GM15510 (cell line): ENCODE results near the gene SLC30A10.

Experiments used
- POLR2A ChIP-seq: IDR thresholded peaks from 3 replicates; pipeline ENCODE4 v1.6.1; 2011; ENCODE audit warnings: borderline replicate concordance; ENCODE audit not compliant: insufficient read length; ENCODE audit errors: extremely low read depth

SLC30A10 gene

DNA sequence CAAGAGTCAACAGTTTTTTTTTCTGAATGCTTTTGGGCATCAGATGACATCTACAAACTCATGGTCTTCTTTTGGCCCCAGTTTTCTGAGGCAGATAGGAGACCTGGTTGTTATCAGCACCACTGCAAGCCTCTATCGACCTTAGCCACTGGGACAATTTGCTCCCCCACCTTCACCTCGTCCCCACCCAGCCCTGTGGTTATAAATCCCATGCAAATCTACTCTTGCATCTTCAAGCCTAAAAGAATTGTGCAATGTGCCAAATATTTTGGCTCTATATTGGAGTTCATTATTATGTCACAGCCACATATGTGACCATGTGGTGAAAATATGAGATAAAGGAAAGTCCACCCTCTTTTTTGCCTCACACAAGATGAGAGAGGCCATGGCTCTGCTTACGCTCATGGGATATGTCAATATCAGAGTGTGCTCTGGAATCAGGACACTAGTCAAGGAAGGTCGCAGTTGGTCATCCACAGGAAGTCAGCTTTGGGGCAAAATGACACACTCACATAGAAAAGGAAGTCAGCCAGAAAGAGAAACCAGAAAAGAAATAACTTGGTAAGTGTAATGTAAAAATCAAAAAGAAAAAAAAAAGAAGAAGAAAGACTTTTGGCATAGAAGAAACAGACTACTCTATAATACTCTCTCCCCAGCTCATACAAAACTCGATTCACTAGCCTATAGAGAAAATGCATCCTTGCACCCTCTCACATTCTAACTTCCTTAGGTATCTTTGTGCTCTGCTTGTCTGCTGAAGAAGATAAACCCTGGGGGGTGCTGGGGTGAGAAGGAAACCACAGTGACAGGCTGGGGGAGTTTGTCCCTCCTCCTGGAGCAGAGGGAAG is 21.2 kb downstream of the SLC30A10 start:
- TF ChIP-seq POLR2A = no peak

DNA sequence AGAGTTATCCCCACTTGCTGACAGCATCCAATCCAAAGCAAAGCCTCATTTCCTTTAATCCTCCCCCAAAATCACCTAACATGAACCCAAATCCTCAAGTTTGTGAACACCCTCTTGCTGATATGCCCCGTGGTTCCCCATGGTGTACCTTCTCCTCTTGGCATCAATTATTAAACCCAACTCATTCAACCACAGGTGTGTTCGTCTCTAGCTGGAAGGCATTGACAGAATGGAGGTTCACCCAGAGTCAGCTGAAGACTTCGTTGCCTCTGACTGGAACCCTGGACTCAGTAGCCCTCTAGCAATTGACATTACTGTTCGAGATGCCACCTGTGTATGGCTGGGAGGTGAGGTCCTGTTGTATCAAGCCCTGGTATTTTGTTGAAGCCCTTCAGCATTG is 22.8 kb downstream of the SLC30A10 start:
- TF ChIP-seq POLR2A = no peak

DNA sequence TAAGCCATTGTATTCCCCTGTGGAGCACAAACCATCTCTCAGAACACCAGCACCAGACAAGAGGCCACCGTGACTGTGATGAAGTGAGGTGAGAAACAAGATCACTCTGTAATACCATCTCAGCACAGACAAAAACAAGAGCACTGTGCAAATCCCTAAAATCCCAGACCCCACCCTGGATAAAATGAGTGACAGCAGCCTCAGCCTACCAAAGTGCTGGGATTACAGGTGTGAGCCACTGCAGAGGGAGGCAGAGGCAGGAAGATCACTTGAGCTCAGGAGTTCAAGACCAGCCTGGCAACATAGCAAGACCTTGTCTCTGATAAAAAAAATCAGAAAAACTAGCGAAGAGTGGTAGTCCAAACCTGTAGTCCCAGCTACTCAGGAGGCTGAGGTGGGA is 23.4 kb downstream of the SLC30A10 start:
- TF ChIP-seq POLR2A = no peak

DNA sequence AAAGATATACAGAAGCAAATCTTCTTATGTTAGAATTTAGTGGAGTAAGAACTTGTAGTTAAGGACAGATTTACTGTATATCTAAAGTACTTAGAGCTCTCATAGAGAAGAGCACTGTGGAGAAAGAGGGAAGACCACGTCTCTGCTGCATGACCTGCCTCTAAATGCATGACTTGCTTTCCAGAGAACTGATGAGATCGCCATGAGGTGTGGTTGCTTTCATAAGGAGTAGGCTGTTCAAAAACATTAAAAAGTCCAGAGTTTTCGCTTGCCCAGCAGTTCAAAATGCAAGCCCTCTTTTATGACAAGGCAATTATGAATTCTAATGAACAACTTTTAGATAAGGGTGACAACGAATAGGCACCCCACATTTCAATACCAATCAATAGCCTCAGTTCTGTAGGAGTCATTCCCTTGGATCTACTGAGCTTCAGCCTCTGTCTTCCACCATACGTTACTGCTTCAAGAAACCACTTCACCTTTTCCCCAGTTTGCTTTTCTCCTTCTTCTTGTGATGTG is 24.9 kb downstream of the SLC30A10 start:
- no peak for TF ChIP-seq POLR2A

DNA sequence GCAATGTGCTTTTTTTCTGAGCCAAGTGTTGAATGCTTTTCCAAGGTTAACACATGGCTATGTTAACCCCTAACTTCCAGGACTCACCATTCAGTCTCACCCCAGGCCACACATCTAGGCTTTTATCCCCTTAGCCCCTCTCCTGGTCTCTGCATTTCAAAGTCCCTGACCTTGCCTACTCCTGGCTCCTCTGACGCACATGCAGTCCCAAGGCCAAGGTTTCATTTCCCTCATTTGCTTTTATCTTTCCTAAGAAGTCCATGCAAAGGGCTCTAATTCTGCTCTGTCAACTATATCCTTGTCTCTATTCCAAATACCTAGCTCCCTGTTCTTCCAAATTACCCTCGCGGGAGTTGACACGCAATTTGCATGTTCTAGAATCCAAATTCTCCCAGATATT is 25.4 kb downstream of the SLC30A10 start:
- TF ChIP-seq POLR2A = no peak

DNA sequence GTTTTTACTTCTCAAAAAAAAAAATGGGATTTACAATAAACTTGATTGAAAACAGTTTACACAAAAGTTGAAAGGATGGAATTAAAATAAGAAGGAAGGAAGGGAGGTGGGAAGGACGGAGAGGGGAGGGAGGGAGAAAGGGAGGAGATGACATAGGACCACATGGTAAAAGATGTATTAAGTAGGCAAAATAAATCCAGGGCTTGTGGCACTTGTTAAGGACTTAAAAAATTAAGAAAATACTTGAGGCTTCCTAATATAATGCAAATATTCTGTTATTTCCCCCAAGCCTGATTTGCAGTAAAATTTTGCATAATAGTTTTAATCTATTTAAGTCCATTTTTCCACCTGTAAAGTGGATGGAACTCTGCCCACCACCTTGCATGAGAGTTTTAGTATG is 27.5 kb downstream of the SLC30A10 start:
- no peak for TF ChIP-seq POLR2A

DNA sequence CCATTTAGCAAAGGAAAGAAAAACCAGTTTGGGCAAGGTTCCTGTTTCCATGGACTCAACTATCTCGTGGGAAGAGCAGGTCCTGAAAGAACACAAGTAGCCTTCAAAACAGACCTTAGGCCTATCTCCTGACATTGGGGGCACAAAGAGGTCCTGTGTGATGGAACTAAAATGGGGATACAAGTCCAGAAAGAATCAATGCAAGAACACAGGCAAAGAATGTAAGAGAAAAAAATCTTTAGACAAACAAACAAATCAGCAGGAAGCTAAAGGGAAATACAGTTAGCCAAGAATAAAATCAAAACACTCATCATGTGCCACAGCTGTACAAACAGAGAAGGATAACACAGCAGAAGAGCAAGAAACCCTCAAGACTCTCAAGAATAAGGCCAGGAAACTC is 28.2 kb downstream of the SLC30A10 start:
- no peak for TF ChIP-seq POLR2A

DNA sequence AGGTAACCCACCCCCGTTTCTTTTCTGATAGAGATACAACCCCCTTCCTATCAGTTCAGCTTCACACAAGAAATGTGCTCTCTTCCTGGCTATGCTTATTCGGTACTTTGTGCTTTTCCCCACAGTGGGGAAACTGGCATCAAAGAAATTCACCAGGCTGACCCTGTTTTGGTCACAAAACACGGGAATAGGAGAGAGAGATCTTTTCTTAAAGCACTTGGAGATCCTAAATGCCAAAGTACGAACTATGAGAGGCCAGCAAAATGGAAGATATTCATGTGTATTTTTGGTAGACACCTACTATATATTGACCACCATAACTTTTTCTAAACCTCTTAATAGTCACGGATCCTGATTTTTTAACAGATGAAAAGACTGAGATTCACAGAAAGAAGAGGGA is 30.0 kb downstream of the SLC30A10 start:
- no peak for TF ChIP-seq POLR2A

DNA sequence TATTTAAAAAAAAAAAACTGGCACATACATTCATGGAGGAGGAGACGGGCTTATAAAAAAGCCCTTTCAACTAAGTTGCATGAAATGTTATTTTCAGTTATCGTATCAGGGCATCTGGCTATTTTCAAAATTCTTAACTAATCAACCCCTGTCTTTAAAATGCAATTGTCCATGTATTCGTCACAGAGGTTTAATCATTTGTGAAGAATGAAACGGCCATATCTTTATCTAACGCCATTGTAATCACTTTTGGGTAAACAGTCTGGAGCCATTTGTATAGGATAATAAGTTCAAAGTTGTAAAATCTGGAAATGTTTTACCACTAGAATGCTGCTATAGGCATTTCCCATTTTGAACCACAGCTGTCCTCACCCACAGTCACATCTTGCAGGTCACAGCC is 30.4 kb downstream of the SLC30A10 start:
- no peak for TF ChIP-seq POLR2A

DNA sequence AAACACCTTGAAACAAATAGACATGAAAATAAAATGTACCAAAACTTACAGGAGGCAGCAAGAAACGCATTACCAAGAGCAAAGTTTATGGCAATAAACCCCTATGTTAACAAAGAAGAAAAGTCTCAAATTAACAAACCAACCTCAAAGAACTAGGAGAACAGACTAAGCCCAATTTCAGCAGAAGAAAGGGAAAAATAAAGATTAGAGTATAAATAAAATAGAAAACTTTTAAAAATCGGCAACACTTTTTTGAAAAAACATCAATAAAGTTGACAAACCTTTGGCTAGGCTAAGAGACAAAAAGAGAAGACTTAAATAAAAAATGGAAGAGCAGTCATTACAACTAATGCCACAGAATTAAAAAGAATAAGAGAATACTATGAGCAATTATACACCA is 42.7 kb downstream of the SLC30A10 start:
- no peak for TF ChIP-seq POLR2A

DNA sequence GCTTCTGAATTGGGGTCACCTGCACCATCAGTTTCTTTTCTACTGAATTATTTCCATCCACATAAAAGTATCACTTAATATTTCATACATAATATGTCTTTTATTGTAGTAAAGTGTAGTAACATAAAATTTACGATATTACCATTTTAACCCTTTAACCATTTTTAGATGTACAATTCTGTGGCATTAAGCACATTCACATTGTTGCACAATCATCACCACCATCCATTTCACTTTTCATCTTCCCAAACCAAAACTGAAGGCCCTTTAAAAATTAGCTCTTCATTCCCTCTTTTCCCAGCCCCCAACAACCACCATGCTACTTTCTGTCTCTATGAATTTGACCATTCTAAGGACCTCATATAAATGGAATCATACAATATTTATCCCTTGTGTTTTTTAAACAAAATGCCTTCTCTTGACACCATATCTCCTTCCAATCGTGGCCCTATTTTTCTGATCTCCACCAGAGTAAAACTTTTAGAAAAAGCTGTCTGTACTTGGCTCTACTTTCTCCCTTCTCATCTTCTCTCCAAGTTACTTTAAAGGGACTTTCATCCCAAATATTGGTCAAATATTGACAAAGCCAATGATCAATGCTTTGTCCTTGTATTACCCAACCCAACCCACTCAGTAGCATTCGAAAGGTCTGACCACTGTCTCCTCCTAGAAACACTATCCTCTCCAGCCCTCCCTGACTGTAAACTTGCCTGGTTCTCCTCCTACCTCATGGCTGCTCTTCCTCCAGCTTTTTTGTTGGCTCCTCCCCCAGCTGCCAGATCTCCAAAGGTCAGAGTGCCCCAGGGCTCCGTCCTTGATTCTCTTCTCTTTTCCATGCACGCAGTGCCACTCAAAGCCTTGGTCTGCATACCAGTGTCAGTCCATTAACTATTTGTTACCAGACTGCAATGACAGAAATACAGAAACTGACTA is 44.7 kb downstream of the SLC30A10 start:
- TF ChIP-seq POLR2A = no peak

DNA sequence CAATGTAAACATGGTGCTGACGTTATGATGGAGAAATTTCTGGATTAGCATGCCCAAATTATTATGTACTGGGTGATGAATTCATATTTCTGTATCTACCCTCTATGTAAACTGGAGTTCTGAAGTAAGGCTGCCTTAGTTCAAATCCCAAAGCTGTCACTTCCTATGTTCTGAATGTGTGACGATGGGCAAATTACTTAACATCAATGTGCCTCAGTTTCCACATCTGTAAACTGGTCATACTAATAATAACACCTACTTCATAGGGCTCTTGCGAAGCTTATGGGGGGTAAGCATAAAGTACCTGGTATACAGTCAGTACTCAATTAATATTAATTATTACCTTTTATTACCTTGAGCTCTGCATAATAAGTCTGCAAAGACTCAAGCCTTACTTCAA is 45.6 kb downstream of the SLC30A10 start:
- no peak for TF ChIP-seq POLR2A

DNA sequence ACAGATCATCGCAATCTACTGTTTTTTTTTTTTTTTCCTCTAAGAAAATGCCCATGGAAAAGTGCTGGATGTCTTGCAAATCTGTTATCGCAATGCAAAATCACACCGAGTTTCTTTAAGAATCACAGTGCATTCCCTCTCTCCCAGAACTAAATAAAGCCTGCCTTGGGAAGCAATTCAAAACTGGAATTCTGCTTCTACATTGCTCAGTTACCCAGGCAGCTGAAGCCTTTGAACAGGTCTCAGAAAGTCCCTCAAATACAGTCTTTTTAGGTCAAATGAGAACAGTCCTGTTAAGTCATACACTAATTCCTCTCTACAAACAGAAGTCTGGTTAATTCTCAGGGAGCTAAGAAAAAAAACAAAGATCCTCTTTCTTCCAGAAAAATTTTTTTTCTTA is 46.3 kb downstream of the SLC30A10 start:
- TF ChIP-seq POLR2A = no peak

DNA sequence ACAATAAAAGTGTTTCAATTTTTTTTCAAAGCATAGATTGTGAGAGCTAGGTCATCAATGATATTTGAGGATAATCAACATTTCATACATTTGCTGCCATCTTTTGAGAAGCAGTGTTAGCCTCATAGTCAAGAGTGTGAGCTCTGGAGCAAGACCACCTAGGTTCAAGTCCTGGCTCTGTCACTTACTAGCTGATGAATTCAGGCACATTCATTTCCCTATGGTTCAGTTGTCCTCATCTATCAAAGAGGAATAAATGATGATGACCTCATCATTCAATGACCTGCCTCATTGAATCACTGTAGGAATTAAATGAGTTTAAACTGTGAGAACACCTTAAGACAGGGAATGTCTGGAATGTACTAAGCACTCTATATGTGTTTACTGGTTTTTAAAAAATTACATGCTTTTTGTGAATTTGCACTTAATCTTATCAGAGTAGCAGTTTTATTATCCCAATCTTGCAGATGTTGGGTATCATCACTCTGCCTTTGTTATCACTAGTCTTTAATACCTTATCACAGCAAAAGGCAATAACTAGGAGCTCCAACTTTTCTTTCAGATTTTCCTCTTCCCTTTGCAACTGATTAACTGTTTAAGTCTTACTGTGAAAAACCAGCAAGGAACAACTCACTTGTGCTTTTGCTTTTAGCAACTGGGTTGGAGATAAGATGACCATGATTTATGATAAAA is 47.4 kb downstream of the SLC30A10 start:
- TF ChIP-seq POLR2A = no peak

DNA sequence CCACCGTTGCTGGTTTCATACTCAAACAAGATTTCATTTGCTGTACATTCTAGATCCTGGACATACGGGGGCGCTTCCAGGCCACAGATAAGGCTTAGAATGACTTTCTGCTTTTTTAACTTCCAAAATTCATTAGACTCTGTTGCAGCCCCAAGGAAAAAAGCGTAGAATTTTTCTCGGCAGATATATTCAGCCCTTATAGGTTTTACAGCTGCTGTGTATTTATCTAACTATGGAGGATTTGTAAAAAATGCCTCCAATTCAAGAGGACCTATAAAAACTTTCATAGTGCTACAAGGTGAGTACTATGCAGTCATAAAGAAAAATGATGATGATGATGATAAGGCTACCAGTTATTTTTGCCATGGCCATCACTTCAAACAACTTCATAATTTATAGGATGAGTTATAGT is 51.6 kb downstream of the SLC30A10 start:
- no peak for TF ChIP-seq POLR2A

DNA sequence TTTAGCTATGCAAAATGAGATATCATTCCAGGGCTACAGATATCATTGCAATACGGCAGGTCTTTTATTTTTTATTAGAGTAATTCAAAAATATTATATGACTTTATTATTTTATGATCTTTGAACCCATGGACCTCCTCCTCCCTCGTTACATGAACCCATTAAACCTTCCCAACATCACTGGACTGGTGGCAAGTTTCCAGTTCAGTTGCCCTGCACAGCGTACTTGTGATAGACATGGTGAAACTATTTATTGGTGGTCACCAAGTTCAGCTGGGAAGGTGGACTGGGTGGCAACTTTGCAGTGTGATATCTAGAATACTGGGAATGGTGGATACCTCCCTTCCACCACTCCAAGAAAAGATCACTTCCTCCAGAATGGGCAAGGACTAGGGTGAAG is 52.5 kb downstream of the SLC30A10 start:
- no peak for TF ChIP-seq POLR2A
